WERI-Rb-1 (cell line): Measurements from ENCODE around the gene PRKAR1B.

Experiments used
- DNase-seq: peaks from one replicate; pipeline ENCODE4 v3.0.0-alpha.2; 2020
- H3K27ac ChIP-seq: fragments of 250-450 bp; sonication (Bioruptor Pico); 2 replicates; pipeline ENCODE4 v1.5.1; 2020; ENCODE audit warnings: mild to moderate bottlenecking, moderate library complexity
- H3K27me3 ChIP-seq: fragments of 250-450 bp; sonication (Bioruptor Pico); 2 replicates; pipeline ENCODE4 v1.5.1; 2021; ENCODE audit warnings: mild to moderate bottlenecking, low read depth, moderate library complexity; ENCODE audit not compliant: insufficient read depth, severe bottlenecking
- H3K36me3 ChIP-seq: fragments of 250-450 bp; sonication (Bioruptor Pico); 2 replicates; pipeline ENCODE4 v1.5.1; 2020; ENCODE audit warnings: mild to moderate bottlenecking, moderate library complexity
- H3K4me3 ChIP-seq: 2 replicates; pipeline ENCODE4 v1.5.1; 2011; ENCODE audit warnings: low read depth, mild to moderate bottlenecking, control low read depth, low read length
- H3K9me3 ChIP-seq: fragments of 250-450 bp; sonication (Bioruptor Pico); 2 replicates; pipeline ENCODE4 v1.5.1; 2021; ENCODE audit warnings: mild to moderate bottlenecking, moderate library complexity; ENCODE audit not compliant: severe bottlenecking
- TF ChIP-seq, protein P1 (sequence below): IDR thresholded peaks from 2 replicates; pipeline ENCODE4 v1.5.1; 2011; ENCODE audit warnings: low read depth, mild to moderate bottlenecking, control low read depth, inconsistent platforms, low read length

PRKAR1B gene

GRCh38 chr7:518630-519483 is 208.2 kb downstream of the PRKAR1B start:
- H3K27ac ChIP-seq: no peak overlapping the region
- H3K9me3 ChIP-seq: no peaks in the 10 kb centered on the region
- peak; percentile 72 for DNase-seq
- TF ChIP-seq, protein P1, sequence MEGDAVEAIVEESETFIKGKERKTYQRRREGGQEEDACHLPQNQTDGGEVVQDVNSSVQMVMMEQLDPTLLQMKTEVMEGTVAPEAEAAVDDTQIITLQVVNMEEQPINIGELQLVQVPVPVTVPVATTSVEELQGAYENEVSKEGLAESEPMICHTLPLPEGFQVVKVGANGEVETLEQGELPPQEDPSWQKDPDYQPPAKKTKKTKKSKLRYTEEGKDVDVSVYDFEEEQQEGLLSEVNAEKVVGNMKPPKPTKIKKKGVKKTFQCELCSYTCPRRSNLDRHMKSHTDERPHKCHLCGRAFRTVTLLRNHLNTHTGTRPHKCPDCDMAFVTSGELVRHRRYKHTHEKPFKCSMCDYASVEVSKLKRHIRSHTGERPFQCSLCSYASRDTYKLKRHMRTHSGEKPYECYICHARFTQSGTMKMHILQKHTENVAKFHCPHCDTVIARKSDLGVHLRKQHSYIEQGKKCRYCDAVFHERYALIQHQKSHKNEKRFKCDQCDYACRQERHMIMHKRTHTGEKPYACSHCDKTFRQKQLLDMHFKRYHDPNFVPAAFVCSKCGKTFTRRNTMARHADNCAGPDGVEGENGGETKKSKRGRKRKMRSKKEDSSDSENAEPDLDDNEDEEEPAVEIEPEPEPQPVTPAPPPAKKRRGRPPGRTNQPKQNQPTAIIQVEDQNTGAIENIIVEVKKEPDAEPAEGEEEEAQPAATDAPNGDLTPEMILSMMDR: no peak
- no peaks in the 10 kb centered on the region for H3K36me3 ChIP-seq
- peaks cover 66% of the 10 kb centered on the region for H3K27me3 ChIP-seq
- H3K4me3 ChIP-seq: peak overlapping the region; percentile 57

- Histone ChIP-seq H3K4me3 (peak overlapping the region; percentile 57), H3K27ac (no peak overlapping the region), H3K36me3 (no peaks in the 10 kb centered on the region), H3K9me3 (no peaks in the 10 kb centered on the region), H3K27me3 (peaks cover 57% of the 10 kb centered on the region)
- DNase-seq: no peak
- TF ChIP-seq, protein P1: no peak
Observed at GRCh38 chr7:517774-518629, 209.1 kb downstream of the PRKAR1B start.

GRCh38 chr7:516606-517456 is 210.2 kb downstream of the PRKAR1B start:
- no peak for DNase-seq
- Histone ChIP-seq H3K27ac (no peak overlapping the region), H3K9me3 (no peaks in the 10 kb centered on the region), H3K4me3 (peak overlapping the region; percentile 39), H3K36me3 (no peaks in the 10 kb centered on the region), H3K27me3 (peaks cover 45% of the 10 kb centered on the region)
- TF ChIP-seq, protein P1: no peak

- TF ChIP-seq, protein P1: no peak
- Histone ChIP-seq H3K27ac (no peak overlapping the region), H3K27me3 (peaks cover 39% of the 10 kb centered on the region), H3K36me3 (no peaks in the 10 kb centered on the region), H3K9me3 (no peaks in the 10 kb centered on the region), H3K4me3 (no peak overlapping the region)
- DNase-seq: no peak
Observed at GRCh38 chr7:516216-516605, 210.9 kb downstream of the PRKAR1B start.

- TF ChIP-seq, protein P1: no peak
- H3K4me3 ChIP-seq: no peak overlapping the region
- H3K27me3 ChIP-seq: peaks cover 33% of the 10 kb centered on the region
- H3K9me3 ChIP-seq: no peaks in the 10 kb centered on the region
- no peak overlapping the region for H3K27ac ChIP-seq
- H3K36me3 ChIP-seq: no peaks in the 10 kb centered on the region
- DNase-seq: no peak
Observed at GRCh38 chr7:515628-516027, 211.5 kb downstream of the PRKAR1B start.
